Ovary (tissue), 9 donors: ENCODE data around the gene POLE. TPM values are rescaled to one million over a fixed set of nuclear protein-coding genes. Genes with fewer than 3 reads are reported as not detected.

ENCODE experiments used
- DNase-seq, 5 donors: peaks; one replicate each; pipeline ENCODE4 v3.0.0-alpha.2; 2019 to 2020
- H3K27ac ChIP-seq, 2 donors: fragments of 200-600 bp; one replicate each; pipeline versions ENCODE4 v1.5.1 to v1.8.0; 2019 to 2022
- H3K27me3 ChIP-seq: fragments of 200-600 bp; one replicate; pipeline ENCODE4 v1.8.0; 2022
- H3K36me3 ChIP-seq: fragments of 200-600 bp; sonication (generic); one replicate; pipeline ENCODE4 v1.5.1; 2019
- H3K4me1 ChIP-seq: one replicate; pipeline ENCODE4 v1.8.1; 2013; ENCODE audit warnings: mild to moderate bottlenecking, moderate library complexity; ENCODE audit not compliant: insufficient read depth
- H3K4me3 ChIP-seq: fragments of 200-600 bp; sonication (generic); one replicate; pipeline ENCODE4 v1.5.1; 2017
- H3K9me3 ChIP-seq, 2 donors: fragments of 200-600 bp in 1 of 2; sonication (generic) in 1 of 2; one replicate each; pipeline versions ENCODE4 v1.5.1 to v1.8.1; 2013 to 2019; ENCODE audit warnings: mild to moderate bottlenecking in 1 of 2, moderate library complexity in 1 of 2
- EP300 ChIP-seq: sonication (generic); formaldehyde crosslinking; IDR thresholded peaks from one replicate; pipeline ENCODE4 v1.6.1; 2017; ENCODE audit warnings: antibody characterized with exemption
- POLR2A ChIP-seq: fragments of 450-650 bp; IDR thresholded peaks from one replicate; pipeline ENCODE4 v1.6.1; 2017; ENCODE audit warnings: antibody characterized with exemption, mild to moderate bottlenecking, moderate library complexity
- WGBS, 3 donors: extraction: QIAGEN DNeasy Blood & Tissue Kit in 1 of 3; methylation state at CpG; one replicate each; pipeline versions ENCODE4 v1.1.5 to v1.1.7; 2013 to 2017; 5-methylcytosine and 5-hydroxymethylcytosine counted together
- intact Hi-C, 4 donors: fragments of 100-400 bp; cut with DNase I; formaldehyde crosslinking; loops; one replicate each; pipeline versions ENCODE4 v1.11.0 to v1.15.1; 2022 to 2023
- microRNA-seq, 3 donors: library from miRNA; unstranded; fragments of <30 nt; microRNA quantifications; one replicate each; pipeline versions ENCODE4 to v1.2.0, GENCODE V29; 2019 to 2020
- polyA plus RNA-seq, 2 donors: library from polyadenylated mRNA; stranded (reverse); fragments of 200-250 nt in 1 of 2; fragments of 350-450 nt in 1 of 2; fragmentation: Illumina TruSeq in 1 of 2; extraction: RNeasy Lipid Tissue Mini Kit (QIAGEN cat#74804) in 1 of 2; gene quantifications; one replicate each; pipeline ENCODE4 v1.2.3, GENCODE V29; 2013 to 2014
- small RNA-seq: library from RNA; depleted of rRNA; stranded (forward); fragments of <200 nt; gene quantifications from one replicate; pipeline ENCODE3, GENCODE V24; 2016
- total RNA-seq, 7 donors: library from RNA; depleted of rRNA in 2 of 7; stranded (reverse); fragments of >200 nt in 2 of 7; fragmentation: NEBNext Ultra II Directional in 3 of 7; extraction: Animal tissue kit (Norgen Biotek cat#: 25700) in 3 of 7; gene quantifications; one replicate each; pipeline versions ENCODE4 v1.1.0 to v1.2.4, GENCODE V29; 2016 to 2023
- TF ChIP-seq, protein P1 (sequence below), 3 donors: fragments of 450-650 bp in 2 of 3; fragments of 200-600 bp in 1 of 3; IDR thresholded peaks; one replicate each; pipeline versions ENCODE4 v1.5.1 to v1.8.0; 2016 to 2022; ENCODE audit warnings: antibody characterized with exemption in 3 of 3, mild to moderate bottlenecking in 1 of 3
- donor health status: DM: no; HTN: no; CAD: no; lungs with moderate emphysema.
- donor health status: DM: no; HTN: no; CAD: no.
- donor health status: Bipolar disorder and iron deficiency.
- donor health status: DM: yes; HTN: yes; CAD: no.
- donor health status: DM: no; HTN: no; CAD: no.
- donor health status: DM: yes; HTN: yes; CAD: no.

The POLE gene
- total and polyA plus RNA-seq, 9 donors: 12.5 to 34.7 (median 24.0) TPM

DNA sequence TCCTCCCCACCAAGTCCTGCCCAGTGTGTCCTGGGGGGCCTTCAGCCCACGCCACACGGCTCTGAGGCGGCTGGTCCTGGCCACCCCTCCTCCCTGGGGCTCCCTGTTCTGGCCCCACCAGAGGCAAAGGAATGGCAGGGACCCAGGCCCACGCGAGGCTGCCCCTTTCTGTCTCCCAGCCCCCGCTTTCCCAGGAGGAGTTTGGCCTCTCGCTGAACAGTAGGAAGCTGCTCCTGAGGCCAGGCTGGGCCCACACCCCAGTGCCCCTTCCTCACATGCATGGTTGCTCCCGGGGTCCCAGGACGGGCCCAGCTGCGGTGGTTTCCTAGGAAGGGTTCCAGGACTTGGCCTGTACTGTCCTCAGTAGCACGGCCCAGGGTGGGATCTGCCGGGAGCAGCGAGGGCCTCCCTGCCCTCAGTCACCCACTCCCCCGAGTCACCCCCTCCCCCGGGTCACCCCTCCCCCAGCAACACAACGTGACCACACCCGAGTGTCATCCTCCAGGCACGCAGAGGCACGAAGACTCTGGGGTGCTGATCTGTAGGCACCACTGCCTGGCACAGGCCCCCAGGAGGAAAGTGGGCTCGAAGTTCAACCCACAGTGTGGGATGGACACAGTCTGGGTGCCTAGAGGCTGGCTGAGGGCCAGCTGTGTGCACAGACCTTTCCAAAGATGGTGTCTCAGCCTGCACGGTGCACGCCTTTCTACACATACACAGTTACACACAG is 109.8 kb downstream of the POLE start:
- Histone ChIP-seq H3K27ac (no peak overlapping the region), H3K4me1 (no peaks in the 10 kb centered on the region), H3K4me3 (no peak overlapping the region), H3K27me3 (no peaks in the 10 kb centered on the region), H3K36me3 (no peaks in the 10 kb centered on the region), H3K9me3 (no peaks in the 10 kb centered on the region)
- 76 to 83% (median 79%) methylated on average over 20 to 22 of the region's 22 CpGs for WGBS, 3 donors
- intact Hi-C loops: no loop called here
- DNase-seq: no peak
- TF ChIP-seq EP300: no peak
- TF ChIP-seq POLR2A: no peak
- TF ChIP-seq, protein P1, sequence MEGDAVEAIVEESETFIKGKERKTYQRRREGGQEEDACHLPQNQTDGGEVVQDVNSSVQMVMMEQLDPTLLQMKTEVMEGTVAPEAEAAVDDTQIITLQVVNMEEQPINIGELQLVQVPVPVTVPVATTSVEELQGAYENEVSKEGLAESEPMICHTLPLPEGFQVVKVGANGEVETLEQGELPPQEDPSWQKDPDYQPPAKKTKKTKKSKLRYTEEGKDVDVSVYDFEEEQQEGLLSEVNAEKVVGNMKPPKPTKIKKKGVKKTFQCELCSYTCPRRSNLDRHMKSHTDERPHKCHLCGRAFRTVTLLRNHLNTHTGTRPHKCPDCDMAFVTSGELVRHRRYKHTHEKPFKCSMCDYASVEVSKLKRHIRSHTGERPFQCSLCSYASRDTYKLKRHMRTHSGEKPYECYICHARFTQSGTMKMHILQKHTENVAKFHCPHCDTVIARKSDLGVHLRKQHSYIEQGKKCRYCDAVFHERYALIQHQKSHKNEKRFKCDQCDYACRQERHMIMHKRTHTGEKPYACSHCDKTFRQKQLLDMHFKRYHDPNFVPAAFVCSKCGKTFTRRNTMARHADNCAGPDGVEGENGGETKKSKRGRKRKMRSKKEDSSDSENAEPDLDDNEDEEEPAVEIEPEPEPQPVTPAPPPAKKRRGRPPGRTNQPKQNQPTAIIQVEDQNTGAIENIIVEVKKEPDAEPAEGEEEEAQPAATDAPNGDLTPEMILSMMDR (IDR thresholded peaks at IDR 0.05): no peak

DNA sequence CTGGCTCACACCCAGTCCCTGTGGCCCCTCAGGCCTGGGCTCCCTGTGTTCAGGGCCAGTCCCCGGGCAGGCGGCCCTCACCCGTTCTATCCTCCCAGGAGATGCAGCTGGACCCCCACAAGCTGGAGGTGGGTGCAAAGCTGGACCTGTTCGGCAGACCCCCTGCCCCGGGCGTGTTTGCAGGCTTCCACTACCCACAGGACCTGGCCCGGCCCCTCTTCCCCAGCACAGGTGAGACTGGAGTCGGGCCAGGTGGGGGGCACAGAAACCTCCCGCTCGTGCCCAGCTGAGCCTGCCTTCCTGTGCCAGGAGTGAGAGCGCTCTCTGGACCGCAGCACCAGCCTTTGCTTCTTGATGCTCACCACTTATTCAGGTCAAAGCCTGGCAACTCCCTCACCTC is 110.4 kb downstream of the POLE start:
- no peak overlapping the region for H3K4me3 ChIP-seq
- 96 to 97% (median 96%) methylated on average over 12 of the region's 12 CpGs for WGBS, 3 donors
- no peaks in the 10 kb centered on the region for H3K4me1 ChIP-seq
- DNase-seq: no peak
- H3K36me3 ChIP-seq: no peaks in the 10 kb centered on the region
- TF ChIP-seq EP300 (no peak), POLR2A (no peak)
- TF ChIP-seq, protein P1 (IDR thresholded peaks at IDR 0.05): no peak
- H3K9me3 ChIP-seq: no peaks in the 10 kb centered on the region
- no peaks in the 10 kb centered on the region for H3K27me3 ChIP-seq
- intact Hi-C loops: no loop called here
- no peak overlapping the region for H3K27ac ChIP-seq

DNA sequence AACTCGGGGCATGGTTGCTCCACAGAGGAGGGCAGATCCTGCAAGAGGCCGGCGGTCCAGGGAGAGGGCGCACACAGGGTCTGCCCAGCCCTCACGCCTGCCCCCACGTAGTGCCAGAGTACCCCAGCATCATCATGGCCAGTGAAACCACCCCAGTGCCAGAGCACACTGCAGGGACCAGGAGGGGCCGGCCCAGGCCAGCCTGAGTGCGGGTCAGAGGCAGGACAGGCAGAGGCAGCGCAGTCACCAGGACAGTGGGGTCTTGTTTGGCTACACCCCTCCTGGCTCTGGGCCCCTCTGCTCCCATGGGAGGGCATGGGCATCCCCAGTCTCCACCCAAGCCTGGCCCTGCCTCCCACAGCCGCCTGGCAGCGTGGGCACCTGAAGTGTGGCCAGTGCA is 111.5 kb downstream of the POLE start:
- DNase-seq: no peak
- intact Hi-C loops: no loop called here
- WGBS, 3 donors: 89 to 96% (median 93%) methylated on average over 11 of the region's 11 CpGs
- no peaks in the 10 kb centered on the region for H3K36me3 ChIP-seq
- no peak overlapping the region for H3K4me3 ChIP-seq
- no peaks in the 10 kb centered on the region for H3K9me3 ChIP-seq
- H3K27me3 ChIP-seq: no peaks in the 10 kb centered on the region
- H3K27ac ChIP-seq: no peak overlapping the region
- TF ChIP-seq, protein P1 (IDR thresholded peaks at IDR 0.05): no peak
- TF ChIP-seq POLR2A (no peak), EP300 (no peak)
- H3K4me1 ChIP-seq: no peaks in the 10 kb centered on the region

DNA sequence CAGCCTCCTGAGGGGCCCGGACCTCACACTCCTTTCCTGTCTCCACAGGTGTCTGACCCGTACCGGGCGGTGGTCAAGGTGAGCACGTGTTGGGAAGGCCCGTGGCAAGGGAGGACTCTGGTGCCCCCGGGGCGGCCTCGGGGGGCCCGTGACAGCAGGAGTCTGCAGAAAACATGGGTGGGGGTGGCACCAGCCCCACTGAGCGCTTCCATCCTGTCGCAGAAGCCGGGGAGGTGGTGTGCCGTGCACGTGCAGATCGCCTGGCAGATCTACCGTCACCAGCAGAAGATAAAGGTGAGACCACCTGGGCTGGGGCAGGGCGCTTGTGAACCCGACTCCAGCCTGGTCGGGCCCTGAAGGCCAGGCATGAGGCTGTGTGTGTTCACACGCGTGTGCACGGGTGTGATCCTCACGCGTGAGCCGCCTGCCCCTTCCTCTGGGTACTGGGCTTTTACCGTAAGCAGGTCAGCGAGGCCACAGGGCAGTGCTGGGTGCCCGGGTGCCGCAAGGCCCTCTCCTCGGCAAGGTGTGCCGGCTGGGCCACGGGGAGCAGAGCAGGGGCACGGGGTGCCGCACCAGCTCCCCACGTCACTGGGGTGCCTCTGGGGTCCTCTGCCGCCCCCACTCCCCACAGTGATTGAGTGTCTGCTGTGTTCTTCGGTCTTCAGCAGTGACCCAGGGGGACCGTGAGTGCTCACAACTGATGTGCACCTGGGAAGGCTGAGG is 112.7 kb downstream of the POLE start:
- WGBS, 3 donors: 93 to 96% (median 96%) methylated on average over 24 to 39 of the region's 39 CpGs
- TF ChIP-seq POLR2A: no peak
- TF ChIP-seq, protein P1 (IDR thresholded peaks at IDR 0.05): no peak
- TF ChIP-seq EP300: no peak
- no peaks in the 10 kb centered on the region for H3K9me3 ChIP-seq
- H3K4me1 ChIP-seq: no peaks in the 10 kb centered on the region
- DNase-seq: no peak
- intact Hi-C loops: no loop called here
- no peaks in the 10 kb centered on the region for H3K36me3 ChIP-seq
- H3K4me3 ChIP-seq: no peak overlapping the region
- H3K27ac ChIP-seq: no peak overlapping the region
- no peaks in the 10 kb centered on the region for H3K27me3 ChIP-seq

Small RNAs within 50 kb of the gene (microRNA-seq; reads per million reads assigned to microRNA genes)
- gene MIR6763: 0 to 0.18 (median 0.16) reads per million in 3 donors

Small RNAs within 50 kb of the gene (small RNA-seq; reads per million reads assigned to genes)
- gene MIR6763 (not detected), gene RNA5SP379 (not detected)

Other genes with a start within 250 kb of the POLE start
- 10 to 100 TPM; 12.6 to 69.5 (median 54.3) TPM for gene FBRSL1, start 197.2 kb downstream of the POLE start, total RNA-seq
- gene FBRSL1, start 197.2 kb downstream of the POLE start, polyA plus RNA-seq: 10 to 100 TPM in 1 of 2 donors, 1 to 10 TPM in 1; 3.2 to 22.2 TPM
- under 1 TPM in 3 of 7 donors, not detected in 4; 0.61 to 0.71 (median 0.65) TPM for gene LRCOL1, start 76.8 kb downstream of the POLE start, total RNA-seq
- gene LRCOL1, start 76.8 kb downstream of the POLE start, polyA plus RNA-seq: under 1 TPM in 1 of 2 donors, not detected in 1; 0.11 TPM
- 1 to 10 TPM in 1 of 7 donors, under 1 TPM in 1, not detected in 5; 0.45 to 1.1 TPM for gene P2RX2, start 68.6 kb downstream of the POLE start, total RNA-seq
- under 1 TPM in 1 of 2 donors, not detected in 1; 0.11 TPM for gene P2RX2, start 68.6 kb downstream of the POLE start, polyA plus RNA-seq
- gene PXMP2, start 245 bp upstream of the POLE start, total RNA-seq: 10 to 100 TPM; 23.6 to 45.0 (median 27.4) TPM
- 10 to 100 TPM; 12.4 to 37.1 TPM for gene PXMP2, start 245 bp upstream of the POLE start, polyA plus RNA-seq
- gene PGAM5, start 23.5 kb upstream of the POLE start, total RNA-seq: 10 to 100 TPM; 15.6 to 33.9 (median 21.0) TPM
- 1 to 10 TPM; 8.0 to 9.0 TPM for gene PGAM5, start 23.5 kb upstream of the POLE start, polyA plus RNA-seq
- gene ANKLE2, start 74.5 kb upstream of the POLE start, total RNA-seq: 10 to 100 TPM; 39.2 to 82.0 (median 43.7) TPM
- 10 to 100 TPM; 30.5 to 34.0 TPM for gene ANKLE2, start 74.5 kb upstream of the POLE start, polyA plus RNA-seq
- gene GOLGA3, start 141.5 kb upstream of the POLE start, total RNA-seq: 10 to 100 TPM; 31.1 to 76.0 (median 52.4) TPM
- gene GOLGA3, start 141.5 kb upstream of the POLE start, polyA plus RNA-seq: 10 to 100 TPM; 14.4 to 14.9 TPM
- 10 to 100 TPM; 11.7 to 36.4 (median 18.8) TPM for gene CHFR, start 200.3 kb upstream of the POLE start, total RNA-seq
- gene CHFR, start 200.3 kb upstream of the POLE start, polyA plus RNA-seq: 10 to 100 TPM; 12.0 to 17.5 TPM